Mesothelial cell of epicardium (in vitro differentiated cells): ENCODE data around the gene CKLF. TPM values are rescaled to one million over a fixed set of nuclear protein-coding genes. Genes with fewer than 3 reads are reported as not detected.

Experiments used
- DNase-seq, 2 experiments: peaks; one replicate each; pipeline ENCODE4 v3.0.0; 2021; ENCODE audit warnings: low spot score in 2 of 2; ENCODE audit not compliant: unreplicated experiment in 2 of 2
- H3K27ac Mint-ChIP-seq: 2 replicates; pipeline ENCODE4 v1.8.0; 2021; ENCODE audit warnings: mixed read lengths
- H3K27me3 Mint-ChIP-seq: 2 replicates; pipeline ENCODE4 v1.8.0; 2021; ENCODE audit warnings: low read depth, mixed read lengths
- H3K36me3 Mint-ChIP-seq: 2 replicates; pipeline ENCODE4 v1.8.0; 2021; ENCODE audit warnings: mixed read lengths
- H3K4me1 Mint-ChIP-seq: 2 replicates; pipeline ENCODE4 v1.8.0; 2021; ENCODE audit warnings: mixed read lengths
- H3K4me3 Mint-ChIP-seq: 2 replicates; pipeline ENCODE4 v1.8.0; 2021; ENCODE audit warnings: mild to moderate bottlenecking, moderate library complexity, mixed read lengths
- H3K9me3 Mint-ChIP-seq: 2 replicates; pipeline ENCODE4 v1.8.0; 2021; ENCODE audit warnings: mixed read lengths
- CTCF ChIP-seq: fragments of 200-600 bp; sonication (generic); IDR thresholded peaks from one replicate; pipeline ENCODE4 v1.5.0; 2021; ENCODE audit warnings: antibody characterized with exemption; ENCODE audit not compliant: unreplicated experiment
- total RNA-seq: library from RNA; stranded (reverse); gene quantifications from 3 replicates; pipeline ENCODE4 v1.2.1, GENCODE V29; 2021

The CKLF gene
- total RNA-seq, 1 donor from 2014 or later, result 31.1 TPM

GRCh38 chr16:66508914-66509496 is 43.4 kb upstream of the CKLF start:
- H3K9me3 Mint-ChIP-seq, result no peaks in the 10 kb centered on the region
- H3K27me3 Mint-ChIP-seq, result no peaks in the 10 kb centered on the region
- no peak overlapping the region for H3K27ac Mint-ChIP-seq
- no peak for DNase-seq
- H3K36me3 Mint-ChIP-seq, result peaks cover 22% of the 10 kb centered on the region
- H3K4me3 Mint-ChIP-seq, result no peak overlapping the region
- no peak for TF ChIP-seq CTCF
- peaks cover 2% of the 10 kb centered on the region for H3K4me1 Mint-ChIP-seq

- TF ChIP-seq CTCF, result no peak
- Mint-ChIP-seq H3K27ac (no peak overlapping the region), H3K36me3 (peaks cover 25% of the 10 kb centered on the region), H3K9me3 (no peaks in the 10 kb centered on the region), H3K4me3 (no peak overlapping the region), H3K4me1 (peaks cover 2% of the 10 kb centered on the region), H3K27me3 (no peaks in the 10 kb centered on the region)
- DNase-seq, result no peak
Measured at GRCh38 chr16:66509576-66509975, 42.8 kb upstream of the CKLF start.

- DNase-seq, result no peak
- Mint-ChIP-seq H3K27me3 (no peaks in the 10 kb centered on the region), H3K4me3 (no peak overlapping the region), H3K4me1 (peaks cover 2% of the 10 kb centered on the region), H3K9me3 (no peaks in the 10 kb centered on the region), H3K36me3 (peaks cover 30% of the 10 kb centered on the region), H3K27ac (no peak overlapping the region)
- no peak for TF ChIP-seq CTCF
Measured at GRCh38 chr16:66510298-66510697, 42.1 kb upstream of the CKLF start.

- H3K36me3 Mint-ChIP-seq, result peaks cover 32% of the 10 kb centered on the region
- no peak overlapping the region for H3K27ac Mint-ChIP-seq
- no peaks in the 10 kb centered on the region for H3K9me3 Mint-ChIP-seq
- H3K4me3 Mint-ChIP-seq, result no peak overlapping the region
- peaks cover 2% of the 10 kb centered on the region for H3K4me1 Mint-ChIP-seq
- TF ChIP-seq CTCF, result no peak
- no peaks in the 10 kb centered on the region for H3K27me3 Mint-ChIP-seq
- DNase-seq, result no peak
Measured at GRCh38 chr16:66510711-66511601, 41.4 kb upstream of the CKLF start.

- no peak overlapping the region for H3K4me3 Mint-ChIP-seq
Measured at GRCh38 chr16:66511602-66512271, 40.6 kb upstream of the CKLF start.

More at GRCh38 chr16:66511602-66512271, 40.6 kb upstream of the CKLF start:
- DNase-seq, result no peak
- Mint-ChIP-seq H3K9me3 (no peaks in the 10 kb centered on the region), H3K27ac (no peak overlapping the region), H3K27me3 (no peaks in the 10 kb centered on the region), H3K36me3 (peaks cover 38% of the 10 kb centered on the region), H3K4me1 (peaks cover 7% of the 10 kb centered on the region)
- TF ChIP-seq CTCF, result no peak
